Ovary (tissue), 9 donors: ENCODE results near the gene CRY1. TPM values are rescaled to one million over a fixed set of nuclear protein-coding genes. Genes with fewer than 3 reads are reported as not detected.
A peak's percentile ranks its signal among the peaks of the same experiment; 100 is the strongest.

Source experiments
- DNase-seq, 5 donors: peaks; one replicate each; pipeline ENCODE4 v3.0.0-alpha.2; 2019 to 2020
- H3K27ac ChIP-seq, 2 donors: fragments of 200-600 bp; one replicate each; pipeline versions ENCODE4 v1.5.1 to v1.8.0; 2019 to 2022
- H3K27me3 ChIP-seq: fragments of 200-600 bp; one replicate; pipeline ENCODE4 v1.8.0; 2022
- H3K36me3 ChIP-seq: fragments of 200-600 bp; sonication (generic); one replicate; pipeline ENCODE4 v1.5.1; 2019
- H3K4me1 ChIP-seq: one replicate; pipeline ENCODE4 v1.8.1; 2013; ENCODE audit warnings: mild to moderate bottlenecking, moderate library complexity; ENCODE audit not compliant: insufficient read depth
- H3K4me3 ChIP-seq: fragments of 200-600 bp; sonication (generic); one replicate; pipeline ENCODE4 v1.5.1; 2017
- H3K9me3 ChIP-seq, 2 donors: fragments of 200-600 bp in 1 of 2; sonication (generic) in 1 of 2; one replicate each; pipeline versions ENCODE4 v1.5.1 to v1.8.1; 2013 to 2019; ENCODE audit warnings: mild to moderate bottlenecking in 1 of 2, moderate library complexity in 1 of 2
- EP300 ChIP-seq: sonication (generic); formaldehyde crosslinking; IDR thresholded peaks from one replicate; pipeline ENCODE4 v1.6.1; 2017; ENCODE audit warnings: antibody characterized with exemption
- POLR2A ChIP-seq: fragments of 450-650 bp; IDR thresholded peaks from one replicate; pipeline ENCODE4 v1.6.1; 2017; ENCODE audit warnings: antibody characterized with exemption, mild to moderate bottlenecking, moderate library complexity
- WGBS, 3 donors: extraction: QIAGEN DNeasy Blood & Tissue Kit in 1 of 3; methylation state at CpG; one replicate each; pipeline versions ENCODE4 v1.1.5 to v1.1.7; 2013 to 2017; 5-methylcytosine and 5-hydroxymethylcytosine counted together
- intact Hi-C, 4 donors: fragments of 100-400 bp; cut with DNase I; formaldehyde crosslinking; loops; one replicate each; pipeline versions ENCODE4 v1.11.0 to v1.15.1; 2022 to 2023
- polyA plus RNA-seq, 2 donors: library from polyadenylated mRNA; stranded (reverse); fragments of 200-250 nt in 1 of 2; fragments of 350-450 nt in 1 of 2; fragmentation: Illumina TruSeq in 1 of 2; extraction: RNeasy Lipid Tissue Mini Kit (QIAGEN cat#74804) in 1 of 2; gene quantifications; one replicate each; pipeline ENCODE4 v1.2.3, GENCODE V29; 2013 to 2014
- total RNA-seq, 7 donors: library from RNA; depleted of rRNA in 2 of 7; stranded (reverse); fragments of >200 nt in 2 of 7; fragmentation: NEBNext Ultra II Directional in 3 of 7; extraction: Animal tissue kit (Norgen Biotek cat#: 25700) in 3 of 7; gene quantifications; one replicate each; pipeline versions ENCODE4 v1.1.0 to v1.2.4, GENCODE V29; 2016 to 2023
- TF ChIP-seq, protein P1 (sequence below), 3 donors: fragments of 450-650 bp in 2 of 3; fragments of 200-600 bp in 1 of 3; IDR thresholded peaks; one replicate each; pipeline versions ENCODE4 v1.5.1 to v1.8.0; 2016 to 2022; ENCODE audit warnings: antibody characterized with exemption in 3 of 3, mild to moderate bottlenecking in 1 of 3
- donor health status: DM: no; HTN: no; CAD: no; lungs with moderate emphysema.
- donor health status: DM: no; HTN: no; CAD: no.
- donor health status: Bipolar disorder and iron deficiency.
- donor health status: DM: yes; HTN: yes; CAD: no.
- donor health status: DM: no; HTN: no; CAD: no.
- donor health status: DM: yes; HTN: yes; CAD: no.

The CRY1 gene
- total and polyA plus RNA-seq, 9 donors = 8.3 to 49.1 (median 14.5) TPM

DNA sequence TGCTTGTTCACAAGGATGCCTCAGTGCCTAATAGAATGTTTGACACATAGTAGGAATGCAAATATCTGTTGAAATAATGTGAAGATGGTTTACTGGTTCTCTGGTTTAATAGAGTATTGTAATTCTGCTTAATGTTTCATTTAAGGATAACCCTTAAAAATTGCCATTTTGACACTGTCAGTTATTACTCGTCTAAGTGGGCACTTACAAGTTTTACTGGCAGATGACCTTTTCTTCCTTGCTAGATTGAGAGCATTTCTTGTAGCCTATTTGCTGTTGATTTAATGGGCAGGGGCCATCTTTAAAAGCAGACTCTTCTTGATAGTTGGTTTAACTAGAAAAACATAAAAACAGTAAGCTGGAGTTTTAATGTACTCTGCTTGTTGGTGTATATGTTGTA, 135.8 kb downstream of the CRY1 start:
- no peak for TF ChIP-seq POLR2A
- TF ChIP-seq, protein P1, sequence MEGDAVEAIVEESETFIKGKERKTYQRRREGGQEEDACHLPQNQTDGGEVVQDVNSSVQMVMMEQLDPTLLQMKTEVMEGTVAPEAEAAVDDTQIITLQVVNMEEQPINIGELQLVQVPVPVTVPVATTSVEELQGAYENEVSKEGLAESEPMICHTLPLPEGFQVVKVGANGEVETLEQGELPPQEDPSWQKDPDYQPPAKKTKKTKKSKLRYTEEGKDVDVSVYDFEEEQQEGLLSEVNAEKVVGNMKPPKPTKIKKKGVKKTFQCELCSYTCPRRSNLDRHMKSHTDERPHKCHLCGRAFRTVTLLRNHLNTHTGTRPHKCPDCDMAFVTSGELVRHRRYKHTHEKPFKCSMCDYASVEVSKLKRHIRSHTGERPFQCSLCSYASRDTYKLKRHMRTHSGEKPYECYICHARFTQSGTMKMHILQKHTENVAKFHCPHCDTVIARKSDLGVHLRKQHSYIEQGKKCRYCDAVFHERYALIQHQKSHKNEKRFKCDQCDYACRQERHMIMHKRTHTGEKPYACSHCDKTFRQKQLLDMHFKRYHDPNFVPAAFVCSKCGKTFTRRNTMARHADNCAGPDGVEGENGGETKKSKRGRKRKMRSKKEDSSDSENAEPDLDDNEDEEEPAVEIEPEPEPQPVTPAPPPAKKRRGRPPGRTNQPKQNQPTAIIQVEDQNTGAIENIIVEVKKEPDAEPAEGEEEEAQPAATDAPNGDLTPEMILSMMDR (IDR thresholded peaks at IDR 0.05) = no peak
- no peak for TF ChIP-seq EP300
- WGBS, 3 donors = 9 to 22% (median 16%) methylated on average over 1 of the region's 1 CpG
- Histone ChIP-seq H3K9me3 (no peaks in the 10 kb centered on the region), H3K36me3 (no peaks in the 10 kb centered on the region), H3K27ac (no peak overlapping the region), H3K4me3 (peak overlapping the region; percentile 96), H3K27me3 (no peaks in the 10 kb centered on the region), H3K4me1 (peaks cover 2% of the 10 kb centered on the region)
- intact Hi-C loops = loop anchor here in 2 of 4 donors (2.0 to 10.0 kb wide), 2 partner anchors 135 to 137 kb away; partner anchors contain the start of gene CRY1 (in 2 of the 2)
- DNase-seq = no peak

GRCh38 chr12:106956048-106956578, 137.2 kb downstream of the CRY1 start:
- WGBS, 3 donors = 0% methylated on average over 23 to 34 of the region's 34 CpGs
- Histone ChIP-seq H3K36me3 (no peaks in the 10 kb centered on the region), H3K4me1 (peaks cover 2% of the 10 kb centered on the region), H3K27me3 (no peaks in the 10 kb centered on the region), H3K4me3 (peak overlapping the region; percentile 96), H3K9me3 (no peaks in the 10 kb centered on the region), H3K27ac (peak overlapping the region; percentile 63 to 99)
- DNase-seq = peak; percentile 70 to 88 (median 84)
- TF ChIP-seq, protein P1 (IDR thresholded peaks at IDR 0.05) = peak in 2 of 3 donors; percentile 8 to 36
- TF ChIP-seq POLR2A = no peak
- intact Hi-C loops = loop anchor here in 2 of 4 donors (2.0 to 10.0 kb wide), 2 partner anchors 137 to 139 kb away; partner anchors contain the start of gene CRY1 (in 2 of the 2)

DNA sequence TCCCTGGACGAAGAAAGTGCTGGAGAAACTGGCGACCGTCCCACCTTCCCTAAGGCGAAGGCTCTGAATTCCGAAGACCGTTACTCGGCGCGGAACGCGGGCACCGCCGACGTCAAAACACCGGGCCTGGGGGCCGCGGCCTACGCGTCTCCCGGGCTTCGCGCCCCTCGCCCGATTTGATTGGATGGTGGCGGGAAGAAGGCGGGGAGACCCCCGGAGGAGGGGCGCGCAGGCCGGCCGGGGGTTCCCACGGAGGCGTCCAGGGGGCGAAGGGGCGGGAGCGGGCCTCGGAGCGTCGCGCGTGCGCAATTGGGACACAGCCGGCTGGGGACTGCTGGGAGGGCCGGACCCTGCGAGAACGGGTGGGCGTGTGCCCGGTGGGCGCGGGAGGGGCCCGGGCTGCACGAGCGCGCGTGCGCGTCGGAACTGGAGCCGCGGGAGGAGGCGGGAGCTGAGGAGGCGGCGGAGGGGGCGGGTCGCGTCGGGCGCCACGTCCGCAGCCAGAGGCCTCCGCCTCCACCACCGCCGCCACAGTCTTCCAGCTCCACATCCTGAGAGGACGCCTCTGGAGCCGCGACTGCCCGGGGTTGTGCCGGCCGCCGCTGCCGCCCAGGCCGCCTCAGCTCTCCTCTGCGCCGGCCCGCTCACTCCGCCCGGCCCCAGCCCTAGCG, 137.8 kb downstream of the CRY1 start, which contains the start of gene TMEM263:
TMEM263 (plus strand) TSS at position 531 of the 671 bp plus-strand sequence. CDS start 11,210 bp downstream, outside the sequence.
- H3K4me3 ChIP-seq = peak within 1 kb of the TSS; percentile 96
- H3K27ac ChIP-seq = peak within 1 kb of the TSS; percentile 63 to 99
- intact Hi-C loops = loop anchor here in 2 of 4 donors (2.0 to 10.0 kb wide), 2 partner anchors 137 to 139 kb away; partner anchors contain the start of gene CRY1 (in 2 of the 2)
- peak; percentile 96 to 98 (median 97) for DNase-seq
- peaks cover 2% of the 10 kb centered on the region for H3K4me1 ChIP-seq
- TF ChIP-seq, protein P1 (IDR thresholded peaks at IDR 0.05) = peak in 1 of 3 donors; percentile 24
- TF ChIP-seq EP300 (no peak), POLR2A (peak; percentile 93)
- no peaks in the 10 kb centered on the region for H3K9me3 ChIP-seq
- H3K36me3 ChIP-seq = no peaks in the 10 kb centered on the region
- H3K27me3 ChIP-seq = no peaks in the 10 kb centered on the region
- 0 to 1% (median 0%) methylated on average over 42 to 83 of the region's 88 CpGs for WGBS, 3 donors

DNA sequence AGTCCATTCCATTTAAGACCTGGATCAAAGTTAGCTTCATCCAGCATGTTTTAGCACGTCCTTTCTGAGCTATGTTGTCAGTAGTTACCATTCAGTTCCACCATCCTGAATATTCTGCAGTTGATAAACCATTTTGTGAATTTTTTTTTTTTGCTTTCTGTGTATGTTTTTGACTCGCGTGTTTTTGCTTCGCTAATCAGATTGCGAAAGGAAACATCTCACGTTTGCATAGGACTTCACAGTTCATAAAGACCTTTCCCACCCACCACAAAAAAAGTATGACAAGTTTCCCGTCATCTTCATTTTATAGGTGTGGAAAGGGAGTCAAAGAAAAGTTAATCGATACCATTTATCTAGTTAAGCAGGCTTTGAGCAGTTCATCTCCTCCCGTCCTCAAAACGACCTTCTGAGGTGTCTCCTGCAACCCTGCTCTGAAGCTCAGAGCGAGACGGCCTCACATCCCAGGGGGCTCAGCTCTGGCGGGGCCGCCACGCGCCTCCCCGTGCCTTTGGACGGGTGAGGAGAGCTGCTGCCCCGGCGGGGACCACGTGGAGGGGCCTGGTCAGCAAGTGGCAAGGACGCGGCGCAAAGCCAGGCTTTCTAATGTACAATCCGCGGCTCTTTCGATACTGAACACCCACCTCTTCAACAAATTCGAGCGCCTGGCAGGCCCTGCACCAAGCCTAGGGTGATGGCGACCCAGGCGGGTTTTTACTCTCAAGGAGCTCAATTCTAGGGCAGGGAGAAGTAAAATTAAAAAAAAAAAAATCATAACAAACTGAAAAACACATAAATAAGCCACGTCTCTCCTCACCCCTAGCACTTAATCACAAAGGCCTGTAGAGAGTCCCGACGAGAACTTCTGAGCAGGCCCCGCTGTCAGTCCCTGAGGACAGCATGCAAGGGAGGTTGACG, 138.6 kb downstream of the CRY1 start:
- Histone ChIP-seq H3K36me3 (no peaks in the 10 kb centered on the region), H3K4me3 (peak overlapping the region; percentile 96), H3K27ac (peak overlapping the region in 1 of 2 donors; percentile 99), H3K9me3 (no peaks in the 10 kb centered on the region), H3K4me1 (peaks cover 2% of the 10 kb centered on the region), H3K27me3 (no peaks in the 10 kb centered on the region)
- 33 to 51% (median 36%) methylated on average over 36 of the region's 36 CpGs for WGBS, 3 donors
- TF ChIP-seq POLR2A (no peak), EP300 (no peak)
- TF ChIP-seq, protein P1 (IDR thresholded peaks at IDR 0.05) = no peak
- intact Hi-C loops = loop anchor here in 1 of 4 donors (10.0 kb wide), 1 partner anchor 140 kb away; the partner anchor contains the start of gene CRY1
- peak; percentile 48 to 74 (median 70) for DNase-seq
